Liver (tissue), 3 donors: ENCODE measurements around the gene CDCP1.

Source experiments
- CTCF ChIP-seq: fragments of 150-350 bp; IDR thresholded peaks from 2 replicates; pipeline ENCODE4 v1.5.1; 2017; ENCODE audit warnings: improper control_type of control experiment, low read depth, low read length; ENCODE audit not compliant: missing input control
- EGR1 ChIP-seq, 2 donors: IDR thresholded peaks; 2 replicates each; pipeline ENCODE4 v1.6.1; 2016 to 2018; ENCODE audit warnings: antibody characterized with exemption in 2 of 2, low read depth in 2 of 2
- GABPA ChIP-seq, 2 donors: IDR thresholded peaks in 1 of 2; conservative IDR thresholded peaks in 1 of 2; 2 replicates each; pipeline ENCODE4 v1.6.1; 2016; ENCODE audit warnings: antibody characterized with exemption in 2 of 2, mild to moderate bottlenecking in 1 of 2, moderate library complexity in 1 of 2
- JUND ChIP-seq, 2 donors: IDR thresholded peaks; 2 replicates each; pipeline ENCODE4 v1.6.1; 2016; ENCODE audit warnings: antibody characterized with exemption in 2 of 2
- MAX ChIP-seq: IDR thresholded peaks from 2 replicates; pipeline ENCODE4 v1.6.1; 2016; ENCODE audit warnings: antibody characterized with exemption
- RAD21 ChIP-seq, 2 donors: IDR thresholded peaks; 2 replicates each; pipeline ENCODE4 v1.6.1; 2016; ENCODE audit warnings: antibody characterized with exemption in 2 of 2, mild to moderate bottlenecking in 2 of 2
- TAF1 ChIP-seq: conservative IDR thresholded peaks from 2 replicates; pipeline ENCODE4 v1.6.1; 2016; ENCODE audit warnings: antibody characterized with exemption, mild to moderate bottlenecking
- YY1 ChIP-seq: IDR thresholded peaks from 2 replicates; pipeline ENCODE4 v1.6.1; 2016; ENCODE audit warnings: antibody characterized with exemption, mild to moderate bottlenecking
- ZBTB33 ChIP-seq: IDR thresholded peaks from 2 replicates; pipeline ENCODE4 v1.6.1; 2016; ENCODE audit warnings: antibody characterized with exemption
- donor health status: healthy.
- donor health status: healthy.

- TF ChIP-seq RAD21 (IDR thresholded peaks at IDR 0.05), result no peak
- no peak for TF ChIP-seq CTCF
- TF ChIP-seq JUND (IDR thresholded peaks at IDR 0.05), result no peak
- TF ChIP-seq MAX, result no peak
- TF ChIP-seq TAF1, result no peak
- TF ChIP-seq YY1, result no peak
- no peak for TF ChIP-seq EGR1 (IDR thresholded peaks at IDR 0.05; ENCODE audit: low read depth in 2 of 2)
- TF ChIP-seq ZBTB33, result no peak
- no peak for TF ChIP-seq GABPA (IDR thresholded peaks at IDR 0.05 in 1 of 2, conservative IDR thresholded peaks at IDR 0.05 in 1 of 2)
Measured at GRCh38 chr3:45104715-45105711, 41.2 kb downstream of the CDCP1 start.
